Measurements from ENCODE around the gene LMO7.

Gene LMO7

GRCh38 chr13:75843991-75844390 is 207.9 kb downstream of the LMO7 start:
- DNase-seq (ENCODE audit: low read depth), result no peak

GRCh38 chr13:75847588-75847987 is 211.5 kb downstream of the LMO7 start:
- DNase-seq (ENCODE audit: low read depth), result no peak

- DNase-seq (ENCODE audit: low read depth), result no peak
Measured at GRCh38 chr13:75850916-75851315, 214.8 kb downstream of the LMO7 start.

GRCh38 chr13:75855216-75855615 is 219.1 kb downstream of the LMO7 start:
- DNase-seq (ENCODE audit: low read depth), result no peak

GRCh38 chr13:75855847-75856246 is 219.7 kb downstream of the LMO7 start:
- DNase-seq (ENCODE audit: low read depth), result no peak

GRCh38 chr13:75857291-75857690 is 221.2 kb downstream of the LMO7 start:
- no peak for DNase-seq (ENCODE audit: low read depth)

- DNase-seq (ENCODE audit: low read depth), result no peak
Measured at GRCh38 chr13:75860935-75861334, 224.8 kb downstream of the LMO7 start.

GRCh38 chr13:75861786-75862185 is 225.7 kb downstream of the LMO7 start:
- DNase-seq (ENCODE audit: low read depth), result no peak

GRCh38 chr13:75864718-75865117 is 228.6 kb downstream of the LMO7 start:
- no peak for DNase-seq (ENCODE audit: low read depth)

- no peak for DNase-seq (ENCODE audit: low read depth)
Measured at GRCh38 chr13:75867379-75868117, 231.4 kb downstream of the LMO7 start.

GRCh38 chr13:75869981-75870380 is 233.9 kb downstream of the LMO7 start:
- no peak for DNase-seq (ENCODE audit: low read depth)

GRCh38 chr13:75870397-75870903 is 234.3 kb downstream of the LMO7 start:
- DNase-seq (ENCODE audit: low read depth), result no peak

- no peak for DNase-seq (ENCODE audit: low read depth)
Measured at GRCh38 chr13:75871059-75871458, 234.9 kb downstream of the LMO7 start.

GRCh38 chr13:75872980-75873379 is 236.8 kb downstream of the LMO7 start:
- no peak for DNase-seq (ENCODE audit: low read depth)

GRCh38 chr13:75873494-75873893 is 237.4 kb downstream of the LMO7 start:
- no peak for DNase-seq (ENCODE audit: low read depth)

GRCh38 chr13:75875450-75875849 is 239.3 kb downstream of the LMO7 start:
- no peak for DNase-seq (ENCODE audit: low read depth)

GRCh38 chr13:75876142-75877050 is 240.3 kb downstream of the LMO7 start:
- DNase-seq (ENCODE audit: low read depth), result peak; percentile 2

GRCh38 chr13:75877071-75877470 is 240.9 kb downstream of the LMO7 start:
- no peak for DNase-seq (ENCODE audit: low read depth)

GRCh38 chr13:75879656-75880055 is 243.5 kb downstream of the LMO7 start:
- DNase-seq (ENCODE audit: low read depth), result no peak

GRCh38 chr13:75881109-75881775 is 245.1 kb downstream of the LMO7 start:
- no peak for DNase-seq (ENCODE audit: low read depth)

- DNase-seq (ENCODE audit: low read depth), result no peak
Measured at GRCh38 chr13:75882261-75882660, 246.1 kb downstream of the LMO7 start.

- DNase-seq (ENCODE audit: low read depth), result no peak
Measured at GRCh38 chr13:75889427-75889826, 253.3 kb downstream of the LMO7 start.

All from stimulated activated CD8-positive, alpha-beta memory T cell treated with anti-CD3 and anti-CD28 coated beads, Interleukin-12 subunit alpha, Interleukin-12 subunit beta, amount 100 ng/mL, for 4 hours (primary cell).